GM11168 (cell line): Measurements from ENCODE around the gene VAC14.
"Not testable (repeated sequence)": the region's sequence is repeated elsewhere in the genome, so short reads cannot be mapped to it uniquely, and the experiment has no call there.

Experiments
- in situ Hi-C: fragments of 300-500 bp; cut with MboI; formaldehyde crosslinking; loops from one replicate; pipeline ENCODE4 v1.12.0; 2022; ENCODE audit warnings: low sequenced_read_pairs; ENCODE audit not compliant: unreplicated experiment

Gene VAC14

GRCh38 chr16:70800781-70801480 lies at the start of gene VAC14:
Gene VAC14, minus strand, starts transcription at chr16:70801158. Its CDS starts 258 bp downstream, at chr16:70800900.
- in situ Hi-C loops = no loop called here

GRCh38 chr16:70823498-70824118 lies 22.6 kb upstream of the VAC14 start:
- in situ Hi-C loops = not testable (repeated sequence)

GRCh38 chr16:70822734-70823133 lies 21.8 kb upstream of the VAC14 start:
- in situ Hi-C loops = not testable (repeated sequence)

GRCh38 chr16:70818088-70818487 lies 17.1 kb upstream of the VAC14 start:
- in situ Hi-C loops = not testable (repeated sequence)

- in situ Hi-C loops = no loop called here
These were observed 8.6 kb upstream of the VAC14 start for GRCh38 chr16:70809392-70810060.

- in situ Hi-C loops = no loop called here
These were observed 7.4 kb upstream of the VAC14 start for GRCh38 chr16:70808371-70808770.

- in situ Hi-C loops = no loop called here
These were observed 4.8 kb upstream of the VAC14 start for GRCh38 chr16:70805787-70806186.

- in situ Hi-C loops = no loop called here
These were observed 4.4 kb upstream of the VAC14 start for GRCh38 chr16:70805380-70805779.

- in situ Hi-C loops = no loop called here
These were observed 3.8 kb upstream of the VAC14 start for GRCh38 chr16:70804734-70805169.

- in situ Hi-C loops = no loop called here
These were observed 3.3 kb upstream of the VAC14 start for GRCh38 chr16:70804153-70804733.

GRCh38 chr16:70803319-70803718 lies 2.4 kb upstream of the VAC14 start:
- in situ Hi-C loops = no loop called here

- in situ Hi-C loops = no loop called here
These were observed 653 bp upstream of the VAC14 start for GRCh38 chr16:70801611-70802010.

- in situ Hi-C loops = no loop called here
These were observed 647 bp downstream of the VAC14 start for GRCh38 chr16:70800311-70800710.

GRCh38 chr16:70796301-70796700 lies 4.7 kb downstream of the VAC14 start:
- in situ Hi-C loops = no loop called here

- in situ Hi-C loops = no loop called here
These were observed 5.6 kb downstream of the VAC14 start for GRCh38 chr16:70795296-70795912.

GRCh38 chr16:70793851-70794502 lies 7.0 kb downstream of the VAC14 start:
- in situ Hi-C loops = no loop called here

GRCh38 chr16:70790815-70791214 lies 10.1 kb downstream of the VAC14 start:
- in situ Hi-C loops = no loop called here

GRCh38 chr16:70789595-70790447 lies 11.1 kb downstream of the VAC14 start:
- in situ Hi-C loops = no loop called here
